H1 (cell line): ENCODE data around the gene PBX1. TPM values are rescaled to one million over a fixed set of nuclear protein-coding genes. Genes with fewer than 3 reads are reported as not detected.

Source experiments
- HDAC2 ChIP-seq, 2 experiments: fragments of 300-600 bp in 1 of 2; sonication (generic) in 1 of 2; IDR thresholded peaks; 2 replicates each; pipeline ENCODE4 v1.6.1; 2011 to 2012; ENCODE audit warnings: low read depth in 2 of 2, low read length in 2 of 2, mild to moderate bottlenecking in 2 of 2, moderate library complexity in 2 of 2, borderline replicate concordance in 1 of 2, inconsistent platforms in 1 of 2
- POLR2AphosphoS5 ChIP-seq: IDR thresholded peaks from 2 replicates; pipeline ENCODE4 v1.6.1; 2011; ENCODE audit warnings: low read depth, low read length
- SP4 ChIP-seq: IDR thresholded peaks from 2 replicates; pipeline ENCODE4 v1.6.1; 2012; ENCODE audit warnings: low read length, inconsistent platforms
- polyA plus RNA-seq, 7 experiments: library from polyadenylated mRNA; depleted of rRNA in 3 of 7; stranded (reverse) in 5 of 7; unstranded in 2 of 7; fragments of >200 nt in 5 of 7; fragments of 200-250 nt in 2 of 7; gene quantifications; 1 replicate in 5 of 7; 2 replicates in 1 of 7; 4 replicates in 1 of 7; pipeline versions ENCODE4 v1.2.1 to v1.2.3, GENCODE V29; 2011 to 2013; ENCODE audit warnings: missing spikeins in 2 of 7, mixed read lengths in 2 of 7
- total RNA-seq: library from RNA; stranded (reverse); fragmentation: NEBNext Ultra II Directional; extraction: Animal tissue kit (Norgen Biotek cat#: 25700); gene quantifications from 2 replicates; pipeline ENCODE4 v1.2.1, GENCODE V29; 2021

PBX1 gene
- total and polyA plus RNA-seq, 2 of the 8 experiments (the other 6 are each of a cell fraction or from before 2014, with no cell fraction given), result 87.4 to 124 TPM

DNA sequence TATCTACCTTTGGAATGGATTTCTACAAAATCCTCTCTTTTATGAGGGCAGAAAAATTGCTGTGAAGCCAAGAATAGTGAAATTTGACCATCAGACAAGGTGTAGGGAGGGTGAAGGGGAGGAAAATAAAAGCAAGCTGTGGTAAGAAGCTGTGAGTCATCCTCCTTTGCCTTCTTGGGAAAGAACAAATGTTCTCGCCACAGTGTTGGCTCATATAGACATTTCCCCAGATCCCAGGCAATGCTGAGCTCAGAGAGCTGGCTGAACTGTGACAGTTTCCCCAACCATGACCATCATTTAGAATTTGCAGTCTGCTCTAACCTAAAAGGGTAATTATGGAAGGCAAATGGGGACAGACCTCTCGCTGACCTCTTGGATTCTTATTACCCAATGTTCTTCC lies 235.4 kb downstream of the PBX1 start (continued):
- TF ChIP-seq HDAC2 (IDR thresholded peaks at IDR 0.05; ENCODE audit: borderline replicate concordance in 1 of 2, low read depth in 2 of 2, low read length in 2 of 2), result no peak
- TF ChIP-seq SP4, result no peak
- TF ChIP-seq POLR2AphosphoS5, result no peak
